ENCODE measurements around the gene DNM3. TPM values are rescaled to one million over a fixed set of nuclear protein-coding genes. Genes with fewer than 3 reads are reported as not detected.

Gene DNM3
- total and polyA plus RNA-seq, 2 of the 8 experiments (the other 6 are each of a cell fraction or from before 2014, with no cell fraction given): 2.0 to 8.5 TPM

DNA sequence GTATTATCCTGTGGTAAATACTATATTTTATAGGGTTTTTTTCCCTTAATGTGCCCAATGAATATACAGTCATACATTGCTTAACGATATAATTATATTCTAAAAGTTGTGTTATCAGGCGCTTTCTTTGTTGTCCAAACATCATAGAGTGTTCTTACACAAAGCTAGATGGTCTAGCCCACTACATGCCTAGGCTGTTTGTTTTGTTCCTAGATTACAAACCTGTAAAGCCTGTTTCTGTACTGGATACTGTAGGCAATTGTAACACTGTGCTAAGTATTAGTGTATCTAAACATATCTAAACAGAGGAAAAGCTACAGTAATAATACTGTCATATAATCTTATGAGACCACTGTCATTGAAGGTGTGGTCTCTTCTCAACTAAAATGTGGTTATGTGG, 336.6 kb downstream of the DNM3 start:
- H3K4ac ChIP-seq (replicated peaks; ENCODE audit: insufficient read length, low read depth, low read length): no peak overlapping the region
- H2AFZ ChIP-seq (ENCODE audit: low read length): no peak overlapping the region

More for the DNA sequence above, 336.6 kb downstream of the DNM3 start:
- Histone ChIP-seq H2BK12ac (ENCODE audit: low read depth, low read length) (no peak overlapping the region), H3K36me3 (ENCODE audit: control insufficient read depth in 2 of 4, insufficient read depth in 4 of 4, low read length in 3 of 4) (no peaks in the 10 kb centered on the region), H3K79me2 (ENCODE audit: control insufficient read depth in 1 of 2, insufficient read depth in 2 of 2, low read length in 2 of 2) (no peaks in the 10 kb centered on the region), H3K79me1 (ENCODE audit: low read depth, low read length) (no peaks in the 10 kb centered on the region), H4K20me1 (replicated peaks in 1 of 2; ENCODE audit: control insufficient read depth in 1 of 2, insufficient read depth in 2 of 2, low read length in 2 of 2) (no peaks in the 10 kb centered on the region), H3K9me3 (ENCODE audit: insufficient read depth in 2 of 2, low read depth in 1 of 2, low read length in 1 of 2) (no peaks in the 10 kb centered on the region), H3K56ac (replicated peaks; ENCODE audit: insufficient read length, low read depth, low read length) (no peak overlapping the region), H3K23me2 (ENCODE audit: low read depth, low read length) (no peaks in the 10 kb centered on the region; the same call in 1 of the 2 replicates), H3K27ac (ENCODE audit: low read depth, low read length) (no peak overlapping the region), H3K4me1 (replicated peaks in 1 of 4; ENCODE audit: control insufficient read depth in 3 of 4, insufficient read depth in 4 of 4, low read length in 3 of 4) (no peaks in the 10 kb centered on the region), H2BK20ac (ENCODE audit: low read length) (no peak overlapping the region), H4K8ac (ENCODE audit: extremely low read depth, insufficient read depth, low read length) (no peak overlapping the region), H4K91ac (replicated peaks; ENCODE audit: insufficient read length, low read length) (no peak overlapping the region), H3K23ac (ENCODE audit: insufficient read length) (no peak overlapping the region), H3K18ac (ENCODE audit: extremely low read depth, low read length) (no peak overlapping the region), H3K27me3 (replicated peaks in 1 of 4; ENCODE audit: control insufficient read depth in 3 of 4, extremely low read depth in 1 of 4, insufficient read depth in 3 of 4, low read length in 3 of 4) (no peaks in the 10 kb centered on the region), H3K4me3 (ENCODE audit: extremely low read depth in 1 of 4, insufficient read depth in 2 of 4, low read depth in 3 of 4, low read length in 4 of 4) (no peak overlapping the region), H3K14ac (ENCODE audit: insufficient read length) (no peak overlapping the region), H3K4me2 (ENCODE audit: insufficient read depth in 1 of 2, low read depth in 2 of 2, low read length in 2 of 2) (no peak overlapping the region), H4K5ac (ENCODE audit: insufficient read length, low read depth, low read length) (no peak overlapping the region), H3K9ac (replicated peaks in 1 of 4; ENCODE audit: extremely low read depth in 1 of 4, low read depth in 3 of 4, low read length in 3 of 4) (no peak overlapping the region), H2BK120ac (replicated peaks; ENCODE audit: low read depth, low read length) (no peak overlapping the region), H2BK15ac (ENCODE audit: low read length) (no peak overlapping the region), H2BK5ac (ENCODE audit: low read depth, low read length) (no peak overlapping the region), H2AK5ac (ENCODE audit: low read depth, low read length) (no peak overlapping the region)
- whole genome bisulfite sequencing, 2 experiments (ENCODE audit: extremely low coverage in 1 of 2, insufficient coverage in 1 of 2, insufficient read length in 1 of 2, insufficient replicate concordance in 2 of 2, low coverage in 1 of 2, low lambda C conversion rate in 2 of 2, missing lambda C conversion rate in 1 of 2): 85% methylated on average over 2 of the region's 2 CpGs; no CpG with 5 or more reads in 1 of the 2 experiments
- no peak for DNase-seq (ENCODE audit: low read depth in 1 of 2, low spot score in 2 of 2)
- FAIRE-seq: no peak
- ChIA-PET CTCF (ENCODE audit: partially characterized antibody) (interaction anchor here (1.2 to 1.4 kb wide), 3 partner anchors 9 to 222 kb away, joined by 4 to 6 read pairs (median 4); no protein-coding TSS in a partner anchor), POLR2A (ENCODE audit: partially characterized antibody) (no interaction called here)
- TF ChIP-seq POLR2AphosphoS5 (IDR thresholded peaks at IDR 0.05; ENCODE audit: low read depth, low read length) (no peak), POLR2A (IDR thresholded peaks at IDR 0.05; ENCODE audit: control extremely low read depth in 1 of 2, low read depth in 2 of 2, low read length in 2 of 2) (no peak), SP4 (IDR thresholded peaks at IDR 0.05; ENCODE audit: low read length) (no peak)

All from H1 (cell line).